Fibroblast of peridontal ligament (primary cell): ENCODE data around the gene SLC35E4.
"Not testable (repeated sequence)": the region's sequence is repeated elsewhere in the genome, so short reads cannot be mapped to it uniquely, and the experiment has no call there.

Experiments used
- DNase-seq: peaks from one replicate; pipeline ENCODE4 v3.0.0-alpha.2; 2010; ENCODE audit errors: extremely low read depth

SLC35E4 gene

DNA sequence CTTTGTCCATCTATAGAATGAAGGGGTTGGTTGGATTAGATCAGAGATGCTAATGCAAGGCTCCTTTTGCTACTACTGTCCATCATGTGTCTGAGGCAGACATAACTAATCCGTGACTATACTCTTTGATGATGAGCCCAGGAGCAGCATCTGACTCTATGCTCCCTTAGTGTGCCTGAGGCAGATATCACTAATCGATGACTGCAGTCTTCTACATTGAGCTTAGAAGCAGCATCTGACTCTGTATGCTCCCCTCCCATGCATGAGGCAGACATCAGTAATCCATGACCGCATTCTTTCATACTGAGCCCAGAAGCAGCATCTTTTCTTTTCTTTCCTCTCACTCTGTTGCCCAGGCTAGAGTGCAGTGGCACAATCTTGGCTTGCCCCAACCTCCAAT lies 24.4 kb upstream of the SLC35E4 start:
- no peak for DNase-seq

DNA sequence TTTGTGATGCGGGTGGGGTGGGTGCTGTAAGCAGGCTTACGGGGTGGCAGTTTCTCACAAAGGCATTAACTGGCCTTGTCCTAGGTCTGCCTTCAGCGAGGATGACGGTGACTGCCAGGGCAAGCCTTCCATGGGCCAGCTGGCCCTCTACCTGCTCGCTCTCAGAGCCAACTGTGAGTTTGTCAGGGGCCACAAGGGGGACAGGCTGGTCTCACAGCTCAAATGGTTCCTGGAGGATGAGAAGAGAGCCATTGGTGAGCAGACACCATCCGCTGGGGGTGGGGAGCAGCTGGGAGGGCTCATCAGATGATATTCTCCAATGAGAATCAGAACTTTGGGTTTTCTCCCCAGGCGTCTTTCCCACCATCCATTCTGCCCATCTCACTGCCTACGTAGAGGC lies 22.8 kb upstream of the SLC35E4 start:
- no peak for DNase-seq

DNA sequence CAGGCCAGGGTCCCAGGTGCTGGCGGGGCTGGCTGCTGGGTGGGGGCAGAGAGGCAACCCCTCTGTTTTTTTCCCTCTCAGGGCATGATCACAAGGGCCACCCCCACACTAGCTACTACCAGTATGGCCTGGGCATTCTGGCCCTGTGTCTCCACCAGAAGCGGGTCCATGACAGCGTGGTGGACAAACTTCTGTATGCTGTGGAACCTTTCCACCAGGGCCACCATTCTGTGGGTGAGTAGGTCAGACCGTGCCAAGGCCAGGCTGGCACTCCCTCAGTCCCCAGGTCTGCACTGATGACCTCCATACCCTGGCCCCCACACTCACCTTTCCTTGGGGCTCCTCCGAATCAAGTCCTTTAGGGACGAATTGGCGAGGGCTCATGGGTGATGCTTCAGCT lies 21.3 kb upstream of the SLC35E4 start:
- no peak for DNase-seq

DNA sequence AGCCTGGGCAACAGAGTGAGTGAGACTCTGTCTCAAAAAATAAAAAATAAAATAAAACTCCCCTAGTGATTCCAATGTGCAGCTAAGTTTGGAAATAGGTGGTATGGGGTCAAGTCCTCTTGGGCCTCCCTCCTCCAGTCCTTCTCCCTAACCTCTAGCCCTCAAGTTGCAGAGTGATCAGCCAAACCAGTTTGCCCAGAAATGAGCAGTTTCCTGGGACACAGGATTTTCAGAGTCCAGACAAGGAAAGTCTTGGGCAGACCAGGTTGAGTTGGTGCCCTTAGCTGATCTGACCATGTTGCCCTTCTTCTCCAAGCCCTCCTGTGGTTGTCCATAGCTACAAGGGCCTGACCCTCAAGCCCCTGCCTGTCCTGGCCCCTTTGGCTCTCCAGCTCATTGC lies 20.7 kb upstream of the SLC35E4 start:
- no peak for DNase-seq

DNA sequence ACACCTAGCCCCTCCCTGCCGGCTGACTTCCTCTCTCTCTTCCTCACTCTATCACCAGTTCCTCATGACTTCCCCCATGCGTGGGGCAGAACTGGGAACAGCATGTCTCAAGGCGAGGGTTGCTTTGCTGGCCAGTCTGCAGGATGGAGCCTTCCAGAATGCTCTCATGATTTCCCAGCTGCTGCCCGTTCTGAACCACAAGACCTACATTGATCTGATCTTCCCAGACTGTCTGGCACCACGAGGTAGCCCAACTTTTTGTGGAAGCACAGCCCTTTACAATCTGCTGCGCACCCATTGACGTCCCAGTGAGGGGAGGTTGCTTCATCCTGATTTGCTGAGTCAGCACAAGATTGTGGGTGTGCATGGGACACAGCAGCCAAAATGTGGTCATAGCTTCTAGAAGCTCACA lies 20.0 kb upstream of the SLC35E4 start:
- DNase-seq: no peak

DNA sequence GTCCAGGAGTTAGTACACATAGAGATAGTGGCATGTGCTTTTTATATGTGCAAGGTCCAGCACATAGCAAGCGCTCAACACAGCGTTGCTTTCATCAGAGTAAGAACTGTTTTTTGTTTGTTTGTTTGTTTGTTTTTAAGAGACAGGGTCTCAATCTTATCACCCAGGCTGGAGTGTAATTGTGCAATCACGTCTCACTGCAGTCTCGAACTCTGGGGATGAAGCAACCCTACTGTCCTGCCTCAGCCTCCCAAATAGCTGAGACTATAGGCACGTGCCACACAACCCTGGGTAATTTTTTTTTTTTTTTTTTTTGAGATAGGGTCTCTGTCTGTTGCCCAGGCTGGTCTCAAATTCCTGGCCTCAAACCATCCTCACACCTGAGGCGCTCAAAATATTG lies 17.8 kb upstream of the SLC35E4 start:
- no peak for DNase-seq

DNA sequence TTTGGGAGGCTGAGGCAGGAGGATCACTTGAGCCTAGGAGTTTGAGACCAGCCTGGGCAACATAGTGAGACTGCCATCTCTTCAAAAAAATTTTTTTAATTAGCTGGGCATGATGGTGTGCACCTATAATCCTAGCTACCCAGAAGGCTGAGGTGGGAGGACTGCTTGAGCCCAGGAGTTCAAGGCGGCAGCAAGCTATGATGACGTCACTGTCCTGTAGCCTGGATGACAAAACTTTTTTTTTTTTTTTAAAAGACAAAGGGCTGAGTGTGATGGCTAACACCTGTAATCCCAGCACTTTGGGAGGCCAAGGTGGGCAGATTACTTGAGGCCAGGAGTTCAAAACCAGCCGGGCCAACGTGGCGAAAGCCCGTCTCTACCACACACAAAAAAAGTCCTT lies 15.7 kb upstream of the SLC35E4 start:
- DNase-seq: not testable (repeated sequence)

DNA sequence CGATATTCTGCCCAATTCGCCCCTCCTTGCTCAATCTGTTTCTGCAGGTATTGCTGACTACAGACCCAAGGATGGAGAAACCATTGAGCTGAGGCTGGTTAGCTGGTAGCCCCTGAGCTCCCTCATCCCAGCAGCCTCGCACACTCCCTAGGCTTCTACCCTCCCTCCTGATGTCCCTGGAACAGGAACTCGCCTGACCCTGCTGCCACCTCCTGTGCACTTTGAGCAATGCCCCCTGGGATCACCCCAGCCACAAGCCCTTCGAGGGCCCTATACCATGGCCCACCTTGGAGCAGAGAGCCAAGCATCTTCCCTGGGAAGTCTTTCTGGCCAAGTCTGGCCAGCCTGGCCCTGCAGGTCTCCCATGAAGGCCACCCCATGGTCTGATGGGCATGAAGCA lies 9.2 kb upstream of the SLC35E4 start:
- DNase-seq: no peak

DNA sequence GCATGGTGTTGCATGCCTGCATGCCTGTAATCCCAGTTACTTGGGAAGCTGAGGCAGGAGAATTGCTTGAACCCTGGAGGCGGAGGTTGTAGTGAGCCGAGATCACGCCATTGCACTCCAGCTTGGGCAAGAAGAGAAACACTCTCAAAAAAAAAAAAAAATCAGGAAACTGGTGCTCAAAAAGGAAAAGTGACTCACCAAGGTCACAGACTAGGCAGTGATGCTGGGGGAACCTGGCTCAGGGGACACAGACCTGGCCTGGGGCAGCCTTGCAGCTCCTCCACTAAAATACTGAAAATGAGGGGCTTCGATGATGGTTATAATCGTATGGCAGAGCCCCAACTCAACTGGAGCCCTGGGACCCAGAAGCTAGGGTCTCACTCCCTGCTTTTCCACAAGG lies 8.1 kb upstream of the SLC35E4 start:
- DNase-seq: no peak

DNA sequence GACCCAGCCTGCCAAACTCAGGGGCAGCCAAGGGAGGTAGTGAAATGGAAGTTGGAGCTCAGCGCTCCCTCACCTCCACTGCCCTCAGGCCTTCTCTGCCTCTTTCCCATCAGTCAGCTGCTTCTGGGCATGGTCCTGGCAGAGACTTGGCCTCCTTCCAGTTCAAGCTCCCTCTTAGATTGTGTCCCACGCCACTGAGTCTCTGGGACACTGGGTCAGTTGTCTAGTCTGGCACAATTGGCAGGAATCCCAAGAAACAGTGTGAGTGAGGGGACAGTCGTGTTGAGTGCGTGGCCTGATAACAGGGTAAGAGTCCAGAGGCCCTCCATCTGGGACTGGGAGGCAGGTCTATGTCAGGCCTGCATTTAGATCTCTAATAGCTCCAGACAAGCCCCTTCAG lies 7.1 kb upstream of the SLC35E4 start:
- no peak for DNase-seq

DNA sequence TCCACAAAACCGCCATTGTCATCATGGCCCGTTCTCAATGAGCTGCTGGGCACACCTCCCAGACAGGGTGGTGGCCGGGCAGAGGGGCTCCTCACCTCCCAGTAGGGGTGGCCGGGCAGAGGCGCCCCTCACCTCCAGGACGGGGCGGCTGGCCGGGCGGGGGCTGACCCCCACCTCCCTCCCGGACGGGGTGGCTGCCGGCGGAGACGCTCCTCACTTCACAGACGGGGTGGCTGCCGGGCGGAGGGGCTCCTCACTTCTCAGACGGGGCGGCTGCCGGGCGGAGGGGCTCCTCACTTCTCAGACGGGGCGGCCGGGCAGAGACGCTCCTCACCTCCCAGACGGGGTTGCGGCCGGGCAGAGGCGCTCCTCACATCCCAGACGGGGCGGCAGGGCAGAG lies 4.1 kb upstream of the SLC35E4 start:
- not testable (repeated sequence) for DNase-seq

DNA sequence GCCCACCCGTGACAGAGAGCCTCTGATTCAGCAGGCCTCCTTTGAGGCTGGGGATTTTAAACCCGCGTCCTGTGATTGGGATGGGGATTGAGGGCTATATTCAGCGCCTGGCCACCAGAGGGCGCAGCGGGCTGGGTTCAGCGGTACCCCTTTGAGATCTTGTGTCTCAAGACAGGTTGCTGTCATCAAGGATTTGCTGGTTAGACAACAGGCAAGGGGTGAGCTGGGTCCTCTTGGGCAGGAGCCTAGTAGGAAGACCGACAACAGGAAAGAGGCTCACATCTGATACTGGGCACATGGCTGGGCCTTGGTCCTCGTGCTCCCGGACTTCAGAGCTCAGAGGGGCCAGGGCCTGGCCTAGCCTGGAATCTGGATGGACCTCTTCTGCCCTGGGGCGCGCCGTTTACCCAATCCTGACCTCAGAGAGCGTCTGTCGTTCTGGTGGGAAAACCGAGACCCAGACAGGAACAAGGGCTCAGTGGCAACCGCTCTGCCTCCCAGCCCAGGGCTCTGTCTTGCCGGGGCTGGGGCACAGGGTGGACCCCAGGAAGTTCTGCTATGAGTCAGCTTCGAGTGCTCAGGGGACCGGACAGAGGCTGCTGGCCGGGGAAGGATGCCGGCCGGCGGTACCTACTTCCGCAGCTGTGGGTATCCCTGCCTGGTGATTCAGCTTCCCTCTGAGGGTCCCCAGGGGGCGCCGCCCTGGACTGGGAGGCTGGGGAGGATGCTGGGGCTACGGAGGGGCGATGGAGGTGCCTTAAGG lies 929 bp upstream of the SLC35E4 start:
- peak; percentile 88 for DNase-seq

DNA sequence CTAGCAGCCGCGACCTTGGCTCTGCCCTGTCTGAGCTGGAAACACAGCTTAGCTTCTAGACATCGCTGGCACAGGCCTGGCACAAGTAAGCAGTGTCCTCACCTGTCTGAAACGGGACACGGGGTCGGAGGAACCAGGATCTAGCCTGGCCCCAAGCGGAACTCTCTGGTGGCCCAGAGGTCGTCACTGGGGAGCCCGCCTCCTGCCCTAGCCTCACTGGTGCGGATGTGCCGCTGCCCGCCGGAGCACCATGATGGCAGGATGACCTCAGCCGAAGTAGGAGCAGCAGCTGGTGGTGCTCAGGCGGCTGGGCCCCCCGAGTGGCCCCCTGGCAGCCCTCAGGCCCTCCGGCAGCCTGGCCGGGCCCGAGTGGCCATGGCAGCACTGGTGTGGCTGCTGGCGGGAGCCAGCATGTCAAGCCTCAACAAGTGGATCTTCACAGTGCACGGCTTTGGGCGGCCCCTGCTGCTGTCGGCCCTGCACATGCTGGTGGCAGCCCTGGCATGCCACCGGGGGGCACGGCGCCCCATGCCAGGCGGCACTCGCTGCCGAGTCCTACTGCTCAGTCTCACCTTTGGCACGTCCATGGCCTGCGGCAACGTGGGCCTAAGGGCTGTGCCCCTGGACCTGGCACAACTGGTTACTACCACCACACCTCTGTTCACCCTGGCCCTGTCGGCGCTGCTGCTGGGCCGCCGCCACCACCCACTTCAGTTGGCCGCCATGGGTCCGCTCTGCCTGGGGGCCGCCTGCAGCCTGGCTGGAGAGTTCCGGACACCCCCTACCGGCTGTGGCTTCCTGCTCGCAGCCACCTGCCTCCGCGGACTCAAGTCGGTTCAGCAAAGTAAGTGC lies 871 bp downstream of the SLC35E4 start:
- DNase-seq: no peak

DNA sequence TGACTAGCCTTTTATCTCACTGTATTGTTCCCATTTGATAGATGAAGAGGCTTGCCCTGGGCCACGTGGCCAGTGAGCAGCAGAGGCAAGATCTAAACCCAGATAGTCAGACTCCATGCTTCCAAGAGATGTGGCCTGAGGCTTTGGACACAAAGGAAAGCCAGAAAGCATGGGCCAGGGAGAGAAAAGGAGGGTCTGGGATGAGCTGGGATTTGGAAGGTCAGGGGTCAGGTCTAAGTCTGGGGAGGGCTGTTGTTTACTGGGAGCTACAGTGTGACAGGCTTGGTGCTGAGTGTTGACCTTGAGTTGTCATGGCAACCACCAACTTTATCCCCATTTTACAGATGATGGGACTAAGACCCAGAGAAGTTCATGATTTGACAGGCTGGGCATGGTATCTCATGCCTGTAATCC lies 2.1 kb downstream of the SLC35E4 start:
- DNase-seq: peak; percentile 19

DNA sequence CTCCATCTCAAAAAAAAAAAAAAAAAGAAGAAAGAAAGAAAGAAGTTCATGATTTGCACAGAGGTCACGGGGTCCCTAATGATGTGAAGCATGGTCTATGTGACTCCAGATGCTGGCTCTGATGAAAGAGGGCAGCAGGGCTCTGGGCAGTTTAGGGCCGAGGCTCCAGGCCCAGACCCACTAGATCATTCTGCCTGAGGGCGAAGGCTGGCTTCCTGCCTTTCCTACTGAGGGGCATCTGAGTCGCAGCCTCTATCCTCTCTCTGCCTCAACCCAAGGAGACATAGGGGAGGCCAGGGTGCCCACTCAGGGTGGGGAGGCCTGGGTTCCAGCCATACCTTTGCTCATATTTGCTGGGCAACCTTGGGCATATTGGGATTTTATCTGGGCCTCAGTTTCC lies 4.8 kb downstream of the SLC35E4 start:
- no peak for DNase-seq

DNA sequence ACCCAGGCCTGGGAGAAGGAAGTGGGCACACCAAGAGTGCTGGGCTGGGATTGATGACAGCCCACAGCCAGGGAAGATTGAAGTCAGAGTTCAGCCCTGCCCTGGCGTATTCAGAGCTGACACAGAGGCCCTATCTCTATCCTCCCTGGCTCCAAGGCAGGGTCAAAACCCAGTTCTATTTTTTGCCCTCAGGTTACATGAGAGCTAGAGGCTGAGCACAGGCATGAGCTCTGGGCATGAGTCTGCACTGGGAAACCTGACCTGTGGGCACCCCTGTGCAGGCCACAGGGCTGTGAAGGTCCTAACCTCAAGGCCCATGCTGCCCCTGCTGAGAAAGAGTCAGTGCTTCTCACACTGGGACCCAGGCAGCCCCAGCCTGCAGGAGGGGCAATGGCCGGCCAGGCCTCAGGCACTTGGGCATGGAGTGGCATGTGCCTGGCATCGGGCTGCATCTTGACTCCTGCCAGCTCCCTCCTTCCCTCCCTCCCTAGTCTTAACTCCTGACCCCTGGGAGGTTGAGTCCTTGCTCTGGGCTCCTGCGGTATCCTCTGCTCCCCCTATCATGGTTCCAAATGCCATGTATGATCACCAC lies 5.4 kb downstream of the SLC35E4 start:
- DNase-seq: no peak

DNA sequence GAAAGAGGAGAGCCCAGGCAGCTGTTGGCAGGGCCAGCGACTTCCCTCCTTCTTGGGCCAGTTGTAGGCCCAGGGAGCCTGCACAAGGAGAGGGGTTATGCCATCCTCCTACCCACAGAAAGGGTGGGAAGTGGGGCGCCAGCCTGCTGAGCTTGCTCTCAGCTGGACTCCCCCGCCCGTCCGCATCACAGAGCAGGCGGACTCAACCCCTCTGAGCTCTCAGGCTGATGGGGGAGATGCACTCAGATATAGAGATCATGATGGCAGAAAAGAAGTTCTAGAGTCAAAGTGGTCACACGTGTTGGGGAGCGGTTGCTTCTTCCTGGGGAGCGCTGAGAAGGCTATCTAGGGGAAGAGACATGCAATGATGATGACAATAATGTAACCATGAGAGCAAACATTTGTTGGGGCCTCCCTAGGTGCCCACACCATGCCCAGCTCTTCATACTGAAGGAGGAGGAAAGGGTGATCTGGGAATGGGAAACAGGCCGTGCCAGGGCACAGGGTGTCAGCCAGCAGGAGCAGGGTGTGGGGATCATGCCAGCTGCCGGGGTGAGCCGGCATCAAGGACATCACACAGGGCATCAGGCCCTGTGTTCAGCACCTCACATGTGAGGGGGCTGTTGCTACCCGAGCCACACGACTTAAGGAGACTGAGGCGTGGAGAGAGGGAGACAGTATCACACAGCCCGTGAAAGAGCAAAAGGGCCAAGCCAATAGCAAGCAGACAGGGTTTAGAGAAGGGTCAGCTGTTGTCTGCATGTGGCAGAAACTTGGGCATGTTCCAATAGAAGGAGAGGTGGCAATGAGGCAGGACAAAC lies 7.7 kb downstream of the SLC35E4 start:
- no peak for DNase-seq

DNA sequence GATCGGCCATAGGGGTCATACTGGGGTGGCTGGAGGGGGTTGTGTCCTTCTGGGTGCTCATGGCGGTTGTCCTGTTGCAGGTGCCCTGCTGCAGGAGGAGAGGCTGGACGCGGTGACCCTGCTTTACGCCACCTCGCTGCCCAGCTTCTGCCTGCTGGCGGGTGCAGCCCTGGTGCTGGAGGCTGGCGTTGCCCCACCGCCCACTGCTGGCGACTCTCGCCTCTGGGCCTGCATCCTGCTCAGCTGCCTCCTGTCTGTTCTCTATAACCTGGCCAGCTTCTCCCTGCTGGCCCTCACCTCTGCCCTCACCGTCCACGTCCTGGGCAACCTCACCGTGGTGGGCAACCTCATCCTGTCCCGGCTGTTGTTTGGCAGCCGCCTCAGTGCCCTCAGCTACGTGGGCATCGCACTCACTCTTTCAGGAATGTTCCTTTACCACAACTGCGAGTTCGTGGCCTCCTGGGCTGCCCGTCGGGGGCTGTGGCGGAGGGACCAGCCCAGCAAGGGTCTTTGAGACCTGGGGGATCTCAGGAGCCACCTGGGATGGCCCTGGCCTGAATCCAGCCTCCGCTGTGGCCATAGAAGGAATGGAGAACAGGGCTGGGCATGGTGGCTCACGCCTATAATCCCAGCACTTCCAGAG lies 11.1 kb downstream of the SLC35E4 start:
- no peak for DNase-seq

DNA sequence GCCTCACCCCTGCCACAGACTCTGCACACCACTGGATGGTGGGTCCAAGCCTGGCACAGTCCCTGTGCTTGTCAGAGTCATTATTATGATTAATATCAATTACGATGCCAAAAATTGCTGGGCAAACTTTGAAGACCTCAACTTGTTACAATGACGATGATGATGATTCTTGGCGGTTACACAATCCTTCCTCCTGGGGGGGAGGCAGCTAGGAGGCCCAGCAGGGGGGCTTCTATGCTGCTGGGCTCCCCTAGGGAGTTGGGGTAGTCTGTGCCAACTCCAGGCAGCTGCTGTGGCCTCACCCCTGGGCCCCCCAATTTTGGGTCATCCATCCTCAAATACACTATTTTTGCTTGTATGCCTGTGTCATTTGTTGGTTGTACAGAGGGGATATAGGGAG lies 12.0 kb downstream of the SLC35E4 start:
- no peak for DNase-seq

DNA sequence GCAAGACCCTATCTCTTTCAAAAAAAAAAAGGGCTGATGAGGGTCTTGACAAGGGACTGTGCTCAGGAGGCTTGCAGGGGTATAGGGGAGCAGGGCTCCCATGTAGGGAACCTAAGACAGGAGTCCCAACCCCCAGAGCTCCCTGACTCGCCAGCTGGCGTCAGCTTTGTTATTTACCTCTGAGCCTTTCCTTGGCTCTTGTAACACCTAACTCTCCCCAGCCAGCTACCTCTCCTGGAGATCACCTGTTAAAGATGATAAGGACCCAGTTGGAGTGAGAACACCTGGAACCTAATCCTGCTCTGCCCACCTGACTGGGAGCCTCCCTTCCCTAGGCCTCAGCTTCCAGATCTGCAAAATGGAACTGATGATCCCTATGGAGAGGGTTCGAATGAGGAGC lies 13.2 kb downstream of the SLC35E4 start:
- no peak for DNase-seq

DNA sequence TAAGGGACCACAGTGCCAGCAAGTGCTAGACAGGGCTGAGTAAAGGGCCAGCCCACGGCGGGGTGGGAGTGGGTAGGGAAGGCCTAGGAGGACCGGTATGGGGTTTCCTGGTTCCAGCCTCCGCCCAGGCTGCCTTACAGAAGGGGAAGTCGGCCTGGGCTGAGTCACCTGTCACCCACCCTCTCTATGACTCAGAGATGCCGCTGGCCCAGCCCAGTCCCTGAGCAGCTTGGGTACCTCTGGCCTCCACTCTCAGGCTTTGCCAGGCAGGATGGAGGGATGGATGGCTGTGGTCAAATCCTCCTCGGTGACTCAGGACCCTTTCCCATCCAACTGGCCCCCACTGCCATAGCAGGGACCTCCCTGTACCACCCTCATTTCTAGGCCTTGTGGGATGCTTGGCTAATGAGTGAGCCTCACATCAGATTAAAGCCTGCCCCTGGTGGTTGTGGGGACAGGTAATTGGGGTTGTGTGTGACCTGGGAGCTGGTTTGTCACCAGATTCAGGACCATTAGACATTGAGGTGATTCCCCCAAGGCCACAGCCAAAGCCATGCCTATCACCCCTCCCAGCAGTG lies 13.9 kb downstream of the SLC35E4 start:
- peak; percentile 64 for DNase-seq
